GM21447 (cell line): ENCODE results near the gene CDK1.

Experiments used
- ATAC-seq: cut with Tn5 transposase; IDR thresholded peaks from one replicate; pipeline ENCODE4 v1.9.1; 2021; ENCODE audit not compliant: unreplicated experiment

CDK1 gene

DNA sequence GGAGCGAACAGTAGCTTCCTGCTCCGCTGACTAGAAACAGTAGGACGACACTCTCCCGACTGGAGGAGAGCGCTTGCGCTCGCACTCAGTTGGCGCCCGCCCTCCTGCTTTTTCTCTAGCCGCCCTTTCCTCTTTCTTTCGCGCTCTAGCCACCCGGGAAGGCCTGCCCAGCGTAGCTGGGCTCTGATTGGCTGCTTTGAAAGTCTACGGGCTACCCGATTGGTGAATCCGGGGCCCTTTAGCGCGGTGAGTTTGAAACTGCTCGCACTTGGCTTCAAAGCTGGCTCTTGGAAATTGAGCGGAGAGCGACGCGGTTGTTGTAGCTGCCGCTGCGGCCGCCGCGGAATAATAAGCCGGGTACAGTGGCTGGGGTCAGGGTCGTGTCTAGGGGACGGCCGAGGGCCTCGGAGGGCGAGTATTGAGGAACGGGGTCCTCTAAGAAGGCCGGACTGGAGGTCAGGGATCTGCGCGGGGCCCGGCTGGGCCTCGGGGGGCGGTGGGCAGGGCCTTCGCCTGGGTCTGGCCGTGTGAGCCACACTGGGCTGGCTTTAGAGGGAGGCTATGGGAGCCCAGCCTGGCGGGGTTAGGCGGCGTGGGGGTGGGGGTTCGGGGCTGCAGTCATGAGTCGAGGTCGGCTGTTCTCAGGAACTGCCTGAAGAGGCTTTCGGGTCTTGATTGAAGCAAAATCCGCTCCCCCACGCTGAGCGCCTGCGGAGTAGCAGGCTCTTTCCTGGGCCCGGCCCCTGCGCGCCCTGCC lies at the start of gene CDK1:
TSS of gene CDK1 (plus strand) at position 265 of the 757 bp plus-strand sequence. CDS start 1,688 bp downstream, outside the sequence.
- peak; percentile 97 for ATAC-seq

- ATAC-seq, result no peak
Measured at GRCh38 chr10:60729106-60729505, 49.2 kb upstream of the CDK1 start.

DNA sequence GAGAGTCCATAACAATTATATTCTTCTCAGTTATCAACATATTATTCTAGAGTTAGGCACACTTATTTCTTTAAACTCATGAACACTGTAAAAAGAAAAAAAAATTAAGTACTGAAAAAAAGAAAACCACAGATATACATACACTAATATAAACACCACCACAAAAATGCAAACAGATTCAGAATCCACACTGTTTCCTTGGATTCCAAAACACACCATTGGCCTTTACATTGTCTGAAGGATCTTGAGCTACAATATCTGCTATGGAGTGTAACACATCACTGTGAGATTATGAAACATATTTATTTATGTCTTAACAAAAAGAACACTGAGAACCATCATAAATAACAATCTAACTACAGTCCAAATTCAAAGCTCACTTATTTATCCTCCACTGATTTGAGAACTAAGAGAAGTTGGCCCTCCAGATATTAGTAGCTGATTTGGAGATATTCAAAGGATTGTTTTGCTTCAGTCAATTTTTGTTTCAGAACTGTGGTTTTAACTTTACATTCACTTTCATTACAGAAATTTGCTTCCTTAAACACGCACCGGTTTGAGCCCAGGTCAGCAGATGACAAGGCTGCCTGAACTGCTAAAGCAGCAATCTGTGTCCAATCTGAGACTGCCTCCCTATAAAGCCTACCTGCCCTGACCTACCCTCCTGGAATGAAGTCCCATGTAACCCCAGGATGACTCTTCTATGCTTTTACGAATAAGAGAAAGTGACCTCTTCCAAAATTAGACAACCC lies 47.0 kb upstream of the CDK1 start:
- ATAC-seq, result peak; percentile 77

GRCh38 chr10:60732198-60732806 lies 46.0 kb upstream of the CDK1 start:
- ATAC-seq, result no peak

DNA sequence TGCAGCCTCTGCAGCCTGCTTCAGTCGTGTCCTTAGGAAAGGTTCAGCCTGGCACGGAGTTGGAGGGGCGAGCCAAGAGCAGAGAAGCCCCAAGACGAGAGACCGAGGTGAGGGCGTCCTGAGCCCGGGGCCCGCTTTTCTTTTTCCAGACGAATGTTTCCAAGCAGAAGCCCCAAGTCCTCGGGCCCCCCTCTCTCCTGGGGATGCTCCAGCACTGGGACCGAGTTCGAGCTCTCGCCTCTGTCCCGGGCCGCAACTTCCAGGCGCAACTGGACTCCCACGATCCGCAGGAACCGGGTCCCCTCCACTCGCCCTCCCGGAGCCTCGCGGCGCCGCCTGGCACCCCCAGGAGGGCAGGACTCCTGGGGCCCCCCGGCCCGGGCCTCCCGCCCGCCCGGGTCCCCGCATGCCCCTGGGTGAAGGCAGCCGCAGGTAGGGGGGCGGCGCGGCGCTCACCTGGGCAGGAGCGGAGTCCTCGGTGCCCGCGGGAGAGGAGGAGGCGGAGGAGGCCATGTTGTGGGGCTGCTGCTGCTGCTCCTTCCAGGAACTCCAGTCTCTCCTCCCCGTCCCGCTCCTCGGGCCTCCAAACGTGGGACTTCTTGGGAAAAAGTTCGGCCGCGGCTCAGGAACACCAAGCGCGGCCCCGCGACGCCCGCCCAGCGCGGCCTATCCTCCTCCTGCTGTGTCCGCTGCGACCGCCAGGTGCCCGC lies 45.3 kb upstream of the CDK1 start:
- peak; percentile 47 for ATAC-seq

GRCh38 chr10:60733517-60733822 lies 44.8 kb upstream of the CDK1 start:
- ATAC-seq, result no peak

DNA sequence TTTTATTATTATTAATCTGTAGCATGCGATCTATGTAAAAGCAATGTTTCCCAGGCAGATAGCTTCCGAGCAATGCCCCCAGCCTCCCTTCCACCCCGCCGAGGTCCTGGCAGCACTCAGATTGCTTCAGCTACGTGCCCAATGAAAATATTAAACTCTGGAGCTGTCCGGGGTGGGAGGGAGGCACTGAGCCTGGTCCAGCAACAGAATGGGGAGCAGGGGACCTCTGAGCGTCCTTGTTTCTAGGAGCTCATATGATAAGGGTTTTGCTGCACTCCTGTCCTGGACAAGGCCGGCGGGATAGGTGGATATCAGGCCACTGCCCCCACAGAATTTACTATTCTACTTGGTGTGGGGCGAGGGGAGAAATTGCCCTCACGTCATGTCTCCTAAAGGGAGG lies 44.5 kb upstream of the CDK1 start:
- ATAC-seq, result no peak

GRCh38 chr10:60734226-60734625 lies 44.1 kb upstream of the CDK1 start:
- no peak for ATAC-seq

DNA sequence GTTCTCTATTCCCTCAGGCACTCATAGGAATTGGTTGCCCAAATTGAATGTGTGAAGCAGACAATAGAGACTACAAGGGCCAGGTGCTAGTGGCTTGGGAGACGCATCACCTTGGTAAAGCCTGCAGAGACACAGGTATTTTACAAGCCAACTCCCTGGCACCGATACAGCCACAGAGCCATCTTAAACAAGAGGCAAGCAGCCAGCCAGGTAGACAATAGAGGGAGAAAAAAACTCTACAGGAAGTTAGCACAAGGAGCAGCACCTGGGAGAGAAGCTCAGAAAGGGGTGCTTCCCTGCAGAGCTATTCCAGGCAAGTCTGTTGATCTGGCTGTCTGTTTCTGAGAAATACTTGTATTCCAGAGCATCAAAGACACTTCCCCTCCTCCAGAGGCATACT lies 43.0 kb upstream of the CDK1 start:
- no peak for ATAC-seq

DNA sequence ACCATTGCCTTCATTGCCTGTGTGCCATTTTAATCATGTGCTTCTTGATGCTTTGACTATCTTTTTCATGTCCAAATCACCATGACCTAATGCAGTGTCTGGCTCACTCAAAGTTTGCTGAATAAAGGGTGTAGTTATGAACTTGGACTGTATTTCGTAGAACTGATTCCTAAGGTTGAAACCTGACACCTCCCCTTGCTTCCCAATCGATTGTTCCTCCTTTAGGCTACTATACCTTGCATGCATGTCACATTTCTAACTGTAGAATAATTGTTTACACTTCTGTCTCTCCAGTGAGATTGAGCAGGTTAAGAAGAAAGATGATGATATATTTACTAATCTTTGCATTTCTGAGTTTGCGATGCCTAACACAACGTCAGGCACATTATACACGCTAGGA lies 41.0 kb upstream of the CDK1 start:
- no peak for ATAC-seq

GRCh38 chr10:60739558-60739957 lies 38.7 kb upstream of the CDK1 start:
- no peak for ATAC-seq

GRCh38 chr10:60742512-60742911 lies 35.8 kb upstream of the CDK1 start:
- no peak for ATAC-seq

DNA sequence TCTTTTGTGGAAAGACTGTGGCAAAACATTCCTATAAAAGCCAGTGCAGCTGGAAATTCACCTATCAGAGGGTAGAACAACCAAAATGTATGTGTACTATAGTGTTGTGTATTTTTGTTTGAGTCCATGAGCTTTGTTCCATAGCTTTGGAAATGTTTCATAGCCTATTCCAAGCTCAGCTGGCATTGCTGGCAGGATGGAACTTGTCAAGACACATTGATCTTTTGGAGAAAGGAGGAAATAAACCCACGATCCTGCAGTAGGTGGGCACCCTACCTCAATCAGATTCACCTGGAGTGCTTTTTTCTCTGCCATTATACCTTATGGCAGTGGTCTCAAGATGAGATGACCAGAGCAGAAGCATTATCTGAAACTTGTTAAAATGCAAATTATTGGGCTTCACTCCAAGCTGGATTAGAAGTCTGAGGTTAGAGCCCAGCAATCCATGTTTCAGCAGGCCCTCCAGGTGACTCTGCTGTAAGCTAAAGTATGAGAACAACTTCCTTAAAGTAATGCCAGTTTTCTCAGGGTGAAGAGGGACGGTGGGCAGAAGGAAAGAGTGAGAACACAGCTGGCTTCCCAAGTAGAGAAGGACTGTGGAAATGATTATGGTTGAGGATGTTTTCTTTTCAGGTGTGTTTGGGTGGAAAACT lies 30.3 kb upstream of the CDK1 start:
- ATAC-seq, result no peak

- ATAC-seq, result no peak
Measured at GRCh38 chr10:60753152-60753551, 25.1 kb upstream of the CDK1 start.

DNA sequence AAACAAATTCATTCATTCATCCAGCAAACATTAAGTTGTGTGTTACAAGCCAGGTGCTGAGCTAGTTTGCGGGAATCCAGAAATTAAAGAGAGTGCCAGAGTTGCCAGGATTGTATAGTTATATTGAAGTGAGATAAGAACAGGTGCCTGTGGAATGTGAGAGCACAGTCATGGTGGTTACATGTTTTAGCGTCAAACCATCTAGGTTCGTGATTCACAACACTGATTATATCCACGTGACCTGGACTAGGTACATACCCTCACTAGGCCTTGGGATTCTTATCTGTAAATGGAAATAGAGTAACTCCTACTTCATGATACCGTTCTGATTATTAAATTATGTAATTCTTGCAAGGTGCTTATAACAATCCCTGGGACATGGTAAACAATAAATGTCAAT lies 24.5 kb upstream of the CDK1 start:
- no peak for ATAC-seq

DNA sequence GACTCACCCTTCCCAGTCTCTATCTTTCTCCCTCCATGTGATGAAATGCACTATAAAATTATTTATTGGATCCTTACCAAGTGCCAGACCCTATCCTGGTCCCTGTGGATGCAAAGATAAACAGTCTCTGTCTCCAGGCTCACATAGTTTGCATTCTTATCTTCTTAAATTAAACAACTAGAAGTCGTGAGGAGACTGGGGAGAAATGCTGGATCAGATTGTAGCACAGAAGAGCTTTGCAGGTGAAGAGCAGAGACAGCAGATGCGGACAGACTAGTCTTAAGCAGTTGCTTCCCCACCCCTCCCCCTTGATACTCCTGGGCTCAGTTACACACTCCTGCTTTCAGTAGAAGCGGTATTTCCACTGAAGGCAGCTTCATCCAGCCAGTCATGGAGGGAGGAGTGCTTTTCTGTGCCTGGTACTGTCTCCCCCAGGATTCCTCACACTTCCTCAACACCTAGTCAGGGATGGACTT lies 20.8 kb upstream of the CDK1 start:
- no peak for ATAC-seq

DNA sequence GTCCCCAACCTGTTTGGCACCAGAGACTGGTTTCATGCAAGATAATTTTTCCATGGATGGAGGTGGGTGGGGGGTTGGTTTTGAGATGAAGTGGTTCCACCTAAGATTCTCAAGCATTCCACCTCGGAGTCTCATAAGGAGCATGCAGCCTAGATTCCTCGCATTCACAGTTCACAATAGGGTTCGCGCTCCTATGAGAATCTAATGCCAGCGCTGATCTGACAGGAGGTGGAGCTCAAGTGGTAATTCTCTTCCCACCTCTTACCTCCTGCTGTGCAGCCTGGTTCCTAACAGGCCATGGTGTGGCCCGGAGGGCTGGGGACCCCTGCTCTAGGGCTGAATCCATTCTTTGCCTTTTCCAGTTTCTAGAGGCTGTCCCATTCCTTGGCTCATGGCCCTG lies 19.1 kb upstream of the CDK1 start:
- ATAC-seq, result no peak

- ATAC-seq, result no peak
Measured at GRCh38 chr10:60760711-60761210, 17.5 kb upstream of the CDK1 start.

DNA sequence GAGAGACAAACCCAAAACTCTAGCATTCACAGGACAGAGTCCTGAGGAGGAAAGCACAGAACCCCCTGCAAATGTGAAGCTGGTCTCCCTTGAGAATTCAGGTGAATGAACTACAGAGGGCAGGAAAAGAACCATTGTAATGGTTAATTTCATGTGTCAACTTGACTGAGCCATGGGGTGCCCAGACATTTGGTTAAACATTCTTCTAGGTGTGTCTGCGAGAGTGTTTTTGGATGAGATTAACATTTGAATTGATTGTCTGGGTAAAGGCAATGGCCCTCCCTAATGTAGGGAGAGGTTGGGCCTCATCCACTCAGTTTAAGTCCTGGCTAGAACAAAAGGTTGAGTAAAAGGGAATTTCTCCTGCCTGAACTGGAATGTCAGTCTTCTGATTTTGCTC lies 15.7 kb upstream of the CDK1 start:
- no peak for ATAC-seq

- ATAC-seq, result no peak
Measured at GRCh38 chr10:60767424-60767823, 10.9 kb upstream of the CDK1 start.

- no peak for ATAC-seq
Measured at GRCh38 chr10:60769406-60769805, 8.9 kb upstream of the CDK1 start.
